H1 (cell line): ENCODE data around the gene MYOD1. TPM values are rescaled to one million over a fixed set of nuclear protein-coding genes. Genes with fewer than 3 reads are reported as not detected.

ENCODE experiments used
- JUND ChIP-seq: IDR thresholded peaks from 2 replicates; pipeline ENCODE4 v1.6.1; 2011; ENCODE audit warnings: mild to moderate bottlenecking, improper control_type of control experiment, low read length
- KDM5A ChIP-seq: fragments of 200-600 bp; IDR thresholded peaks from 2 replicates; pipeline ENCODE4 v1.7.1; 2012; ENCODE audit warnings: mild to moderate bottlenecking, low read length, inconsistent platforms, mixed read lengths
- polyA plus RNA-seq, 7 experiments: library from polyadenylated mRNA; depleted of rRNA in 3 of 7; stranded (reverse) in 5 of 7; unstranded in 2 of 7; fragments of >200 nt in 5 of 7; fragments of 200-250 nt in 2 of 7; gene quantifications; 1 replicate in 5 of 7; 2 replicates in 1 of 7; 4 replicates in 1 of 7; pipeline versions ENCODE4 v1.2.1 to v1.2.3, GENCODE V29; 2011 to 2013; ENCODE audit warnings: missing spikeins in 2 of 7, mixed read lengths in 2 of 7
- total RNA-seq: library from RNA; stranded (reverse); fragmentation: NEBNext Ultra II Directional; extraction: Animal tissue kit (Norgen Biotek cat#: 25700); gene quantifications from 2 replicates; pipeline ENCODE4 v1.2.1, GENCODE V29; 2021

Gene MYOD1
- total and polyA plus RNA-seq, 2 of the 8 experiments (the other 6 are each of a cell fraction or from before 2014, with no cell fraction given) = not detected

DNA sequence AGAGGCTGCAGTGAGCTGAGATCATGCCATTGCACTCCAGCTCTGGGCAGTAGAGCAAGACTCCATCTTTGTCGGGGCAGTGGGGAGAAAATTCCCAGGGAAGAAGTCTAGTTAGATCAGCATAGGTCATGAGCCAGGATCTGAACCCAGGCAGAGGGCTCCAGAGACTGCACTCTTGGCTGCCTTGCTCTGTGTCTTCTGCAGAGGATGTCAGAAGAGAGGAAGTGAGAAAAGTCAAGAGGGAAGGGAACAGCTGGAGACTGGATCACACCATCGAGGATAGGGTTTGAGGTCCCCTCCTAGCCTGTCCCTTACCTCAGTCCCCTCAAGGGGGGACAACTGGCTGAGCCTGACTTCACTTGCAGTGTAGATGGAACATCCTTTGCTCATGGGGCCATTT, 5.8 kb downstream of the MYOD1 start (continued):
- no peak for TF ChIP-seq KDM5A
- TF ChIP-seq JUND = no peak
